LNCAP (cell line): ENCODE results near the gene TRAPPC1.

Experiments
- TF ChIP-seq, protein P1 (sequence below): fragments of 450-650 bp; IDR thresholded peaks from 2 replicates; pipeline ENCODE4 v1.5.1; 2017; ENCODE audit warnings: mild to moderate bottlenecking

Gene TRAPPC1, protein sequence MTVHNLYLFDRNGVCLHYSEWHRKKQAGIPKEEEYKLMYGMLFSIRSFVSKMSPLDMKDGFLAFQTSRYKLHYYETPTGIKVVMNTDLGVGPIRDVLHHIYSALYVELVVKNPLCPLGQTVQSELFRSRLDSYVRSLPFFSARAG

DNA sequence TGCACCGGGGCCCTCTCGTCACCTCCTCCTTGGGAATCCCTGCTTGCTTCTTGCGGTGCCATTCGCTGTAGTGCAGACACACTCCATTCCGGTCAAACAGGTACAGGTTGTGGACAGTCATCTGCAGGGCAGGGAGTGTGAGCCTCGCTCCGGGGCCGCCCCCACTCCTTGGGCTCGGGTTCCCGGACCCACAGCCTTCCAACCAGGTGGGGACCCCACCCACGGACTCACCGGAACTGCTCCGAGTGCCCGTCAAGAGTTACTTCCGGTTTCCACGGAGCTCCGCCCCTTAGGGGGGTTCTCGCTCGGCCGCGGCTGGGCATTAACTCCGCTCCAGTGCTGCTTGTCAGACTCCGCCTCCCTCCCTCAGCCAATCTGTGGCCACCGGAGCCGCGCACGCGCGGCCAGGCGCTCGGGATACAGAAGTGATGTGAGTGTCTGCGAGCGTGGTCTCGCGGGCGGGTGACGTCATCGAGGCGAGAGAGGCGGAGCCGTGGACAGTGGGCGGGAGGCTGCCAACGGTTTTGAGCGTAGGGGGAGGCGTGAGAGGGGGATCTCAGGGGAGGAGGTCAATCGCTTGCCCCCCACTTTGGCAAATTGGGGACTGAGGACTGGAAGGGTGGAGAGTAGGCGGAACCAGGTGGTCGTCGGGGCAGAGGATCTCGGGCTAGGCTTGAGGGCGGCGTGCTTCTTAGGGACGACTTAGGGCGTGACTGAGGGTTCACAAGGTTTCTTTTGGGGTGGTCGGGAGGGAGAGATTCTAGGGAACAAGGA, at the start of gene TRAPPC1, which contains the start of gene CNTROB:
TSS of gene TRAPPC1 (minus strand) at position 238 of the 774 bp plus-strand sequence. CDS start at position 121, 117 bp downstream.
TSS of gene CNTROB (plus strand) at position 498 of the 774 bp plus-strand sequence. CDS start 874 bp downstream, outside the sequence.
- TF ChIP-seq, protein P1, sequence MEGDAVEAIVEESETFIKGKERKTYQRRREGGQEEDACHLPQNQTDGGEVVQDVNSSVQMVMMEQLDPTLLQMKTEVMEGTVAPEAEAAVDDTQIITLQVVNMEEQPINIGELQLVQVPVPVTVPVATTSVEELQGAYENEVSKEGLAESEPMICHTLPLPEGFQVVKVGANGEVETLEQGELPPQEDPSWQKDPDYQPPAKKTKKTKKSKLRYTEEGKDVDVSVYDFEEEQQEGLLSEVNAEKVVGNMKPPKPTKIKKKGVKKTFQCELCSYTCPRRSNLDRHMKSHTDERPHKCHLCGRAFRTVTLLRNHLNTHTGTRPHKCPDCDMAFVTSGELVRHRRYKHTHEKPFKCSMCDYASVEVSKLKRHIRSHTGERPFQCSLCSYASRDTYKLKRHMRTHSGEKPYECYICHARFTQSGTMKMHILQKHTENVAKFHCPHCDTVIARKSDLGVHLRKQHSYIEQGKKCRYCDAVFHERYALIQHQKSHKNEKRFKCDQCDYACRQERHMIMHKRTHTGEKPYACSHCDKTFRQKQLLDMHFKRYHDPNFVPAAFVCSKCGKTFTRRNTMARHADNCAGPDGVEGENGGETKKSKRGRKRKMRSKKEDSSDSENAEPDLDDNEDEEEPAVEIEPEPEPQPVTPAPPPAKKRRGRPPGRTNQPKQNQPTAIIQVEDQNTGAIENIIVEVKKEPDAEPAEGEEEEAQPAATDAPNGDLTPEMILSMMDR = no peak

DNA sequence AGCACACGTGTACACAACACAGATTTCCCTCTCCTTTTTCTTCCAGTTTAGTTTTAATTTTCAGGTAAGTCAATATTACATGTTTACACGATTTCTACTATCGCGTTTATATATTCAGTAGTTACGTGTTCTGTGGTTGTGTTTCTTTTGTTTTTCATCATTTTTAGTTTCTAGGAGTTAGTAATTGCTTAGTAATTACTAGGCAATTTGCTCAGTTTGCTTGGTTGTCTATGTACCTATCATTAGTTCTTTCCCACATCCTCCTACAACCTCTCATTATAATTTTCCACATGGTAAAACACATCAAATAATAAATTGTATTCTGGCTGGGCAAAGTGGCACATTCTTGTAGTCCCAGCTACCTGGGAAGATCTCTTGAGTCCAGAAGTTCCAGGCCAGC, 46.1 kb upstream of the TRAPPC1 start:
- TF ChIP-seq, protein P1 = no peak

DNA sequence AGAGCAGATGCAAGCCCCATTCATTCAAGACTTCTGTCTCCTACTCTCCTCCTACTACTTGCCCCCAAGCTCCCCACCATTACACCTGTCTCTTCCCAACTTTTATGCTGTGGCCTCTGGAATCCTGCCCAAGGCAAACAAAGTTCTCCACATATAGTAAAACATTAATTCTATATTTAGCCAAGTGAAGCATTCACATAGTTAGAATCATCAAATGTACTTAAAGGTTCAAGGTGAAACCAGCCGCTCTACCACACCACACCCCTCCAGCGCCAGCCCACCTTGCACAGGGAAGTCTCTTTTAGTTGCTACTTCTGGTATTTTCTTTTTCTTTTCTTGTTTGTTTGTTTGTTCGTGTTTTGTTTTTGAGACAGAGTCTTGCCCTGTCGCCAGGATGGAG, 45.3 kb upstream of the TRAPPC1 start:
- TF ChIP-seq, protein P1 = no peak

DNA sequence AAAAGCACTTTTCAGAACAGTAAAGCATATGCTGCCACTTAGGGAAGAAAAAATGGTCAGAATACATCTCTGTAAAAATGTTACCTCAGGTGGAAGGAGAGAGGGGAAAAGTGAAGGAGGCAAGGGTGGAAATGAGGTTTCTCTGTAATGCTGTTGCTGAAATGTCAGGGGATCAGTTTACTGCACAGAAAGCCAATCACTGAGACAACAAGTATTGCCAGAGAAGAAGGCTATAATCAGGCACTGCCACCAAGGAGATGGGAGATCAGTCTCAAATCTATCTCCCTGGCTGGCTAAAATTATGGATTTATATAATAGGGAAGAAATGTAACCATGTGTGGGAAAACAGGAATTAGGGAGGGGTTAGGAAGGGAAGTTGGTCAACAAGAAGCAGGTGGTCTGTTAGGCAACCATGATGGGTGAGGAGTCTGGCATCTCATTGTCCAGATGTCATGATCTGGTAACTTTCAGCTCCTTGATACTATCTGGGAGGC, 42.9 kb upstream of the TRAPPC1 start:
- TF ChIP-seq, protein P1 = no peak

DNA sequence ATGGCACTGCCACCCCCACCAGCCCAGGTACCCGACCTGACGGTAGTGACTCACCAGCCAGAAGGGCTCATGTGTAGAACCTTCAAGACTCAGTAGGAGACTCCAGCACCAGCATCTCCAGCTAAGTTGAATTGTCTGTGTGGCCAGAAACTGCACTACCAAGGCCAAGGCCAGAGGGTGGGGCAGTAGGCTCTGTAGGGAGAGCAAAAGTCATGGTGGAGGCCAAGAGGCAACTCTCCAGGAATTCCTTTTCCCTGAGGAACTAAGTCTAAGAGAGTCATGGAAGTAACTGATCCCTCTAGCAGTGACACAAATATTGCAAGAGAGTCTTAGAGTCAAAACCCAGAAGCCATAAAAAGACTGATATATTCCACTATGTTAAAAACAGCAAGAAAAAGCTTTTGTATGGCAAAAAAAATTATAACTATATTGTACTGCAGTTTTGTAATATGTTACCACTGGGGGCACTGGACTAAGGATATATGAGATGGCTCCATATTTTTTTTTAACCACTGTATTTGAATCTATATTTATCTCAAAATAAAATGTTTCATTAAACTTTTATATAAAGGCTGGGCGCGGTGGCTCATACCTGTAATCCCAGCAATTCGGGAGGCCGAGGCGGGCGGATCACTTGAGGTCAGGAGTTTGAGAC, 40.5 kb upstream of the TRAPPC1 start:
- TF ChIP-seq, protein P1 = peak; percentile 24; the same call in 1 of the 2 replicates

DNA sequence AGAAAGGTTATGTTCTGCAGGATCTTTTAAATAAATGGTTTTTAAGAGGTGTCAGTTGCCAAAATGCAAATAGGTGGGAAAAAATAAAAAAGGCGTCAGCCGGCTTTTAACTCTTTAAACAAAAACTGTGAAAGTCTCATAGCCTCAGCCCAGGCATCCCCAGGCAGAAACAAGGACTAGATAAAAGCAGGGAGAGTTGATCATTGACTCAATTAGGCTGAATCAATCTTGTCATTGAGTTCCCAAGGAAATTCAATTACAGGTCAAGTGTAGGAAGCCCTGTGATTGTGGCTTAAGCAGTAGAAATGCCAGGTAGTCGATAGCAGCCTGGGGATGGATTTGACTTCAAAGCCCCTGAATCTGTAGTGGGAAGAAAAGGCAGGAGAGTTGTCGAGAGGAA, 39.9 kb upstream of the TRAPPC1 start:
- TF ChIP-seq, protein P1 = no peak

DNA sequence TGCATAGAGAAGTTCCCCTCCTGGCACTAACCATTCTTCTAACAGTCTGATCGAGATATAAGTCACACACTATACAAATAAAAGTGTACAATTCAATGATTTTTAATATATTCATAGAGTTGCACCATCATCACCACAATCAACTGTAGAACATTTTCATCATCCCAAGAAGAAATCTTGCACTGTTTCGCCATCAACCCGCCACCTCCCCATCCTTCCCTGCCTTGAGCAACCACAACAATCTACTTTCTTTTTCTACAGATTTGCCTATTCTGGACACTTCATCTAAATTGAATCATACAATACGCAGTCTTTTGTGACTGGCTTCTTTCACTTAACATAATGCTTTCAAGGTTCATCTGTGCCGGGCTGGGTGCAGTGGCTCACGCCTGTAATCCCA, 37.7 kb upstream of the TRAPPC1 start:
- TF ChIP-seq, protein P1 = no peak
